GM12878 (cell line): ENCODE results near the gene MAPK13. TPM values are rescaled to one million over a fixed set of nuclear protein-coding genes. Genes with fewer than 3 reads are reported as not detected.

Experiments used
- ATAC-seq: fragments of 200-7000 bp; cut with Tn5 transposase; 3 replicates; pipeline ENCODE4 v1.9.1; 2020; ENCODE audit warnings: mild to moderate bottlenecking, moderate library complexity
- BruUV-seq: library from RNA; stranded (reverse); fragments of 400-500 nt; replicated peaks from 2 replicates; lab custom pipeline; 2021; lab: Mats Ljungman, UMichigan
- CTCF ChIA-PET: fragments of 300-600 bp; sonication (Branson Sonifier 250); formaldehyde crosslinking; extraction: SDS; loops from one replicate; lab custom pipeline; 2021; ENCODE audit warnings: inconsistent platforms; lab: Yijun Ruan, JAX
- POLR2A ChIA-PET: fragments of 350-600 bp; formaldehyde crosslinking; extraction: SDS; loops from one replicate; lab custom pipeline; 2021; ENCODE audit warnings: inconsistent platforms; lab: Charles Lee
- RAD21 ChIA-PET: fragments of 300-600 bp; sonication (Branson Sonifier 250); formaldehyde crosslinking; loops from one replicate; lab custom pipeline; 2023; ENCODE audit warnings: antibody characterized with exemption; ENCODE audit not compliant: unreplicated experiment; lab: Charles Lee
- SMC1A ChIA-PET: fragments of 300-600 bp; sonication (Branson Sonifier 250); formaldehyde crosslinking; loops from one replicate; lab custom pipeline; 2023; ENCODE audit not compliant: unreplicated experiment, uncharacterized antibody; lab: Charles Lee
- DNase-seq: peaks from one replicate; pipeline ENCODE4 v3.0.0-alpha.2; 2011; ENCODE audit warnings: low read depth, low spot score
- FAIRE-seq: peaks from 3 replicates; lab custom pipeline; 2011; peaks lifted over from hg19 to GRCh38; lab: Jason Lieb, UNC
- H2AFZ ChIP-seq: 2 replicates; pipeline ENCODE4 v1.6.0; 2011; ENCODE audit warnings: low read depth, low read length, control low read depth; ENCODE audit not compliant: control insufficient read depth
- H3K27ac ChIP-seq: 2 replicates; pipeline ENCODE4 v1.5.1; 2011; ENCODE audit warnings: control low read depth; ENCODE audit not compliant: control insufficient read depth, insufficient read depth
- H3K27me3 ChIP-seq, 2 experiments: replicated peaks in 1 of 2; 2 replicates each; pipeline versions ENCODE4 v1.6.0 to v1.6.1; 2011; ENCODE audit warnings: low read length in 1 of 2; ENCODE audit not compliant: control insufficient read depth in 2 of 2, insufficient read depth in 2 of 2
- H3K36me3 ChIP-seq, 2 experiments: 2 replicates each; pipeline ENCODE4 v1.5.1; 2011; ENCODE audit warnings: low read length in 1 of 2; ENCODE audit not compliant: control insufficient read depth in 2 of 2, insufficient read depth in 2 of 2
- H3K4me1 ChIP-seq: 2 replicates; pipeline ENCODE4 v1.6.1; 2011; ENCODE audit warnings: mild to moderate bottlenecking, low read length, moderate library complexity, mixed read lengths; ENCODE audit not compliant: control insufficient read depth, insufficient read depth
- H3K4me2 ChIP-seq: 2 replicates; pipeline ENCODE4 v1.6.0; 2011; ENCODE audit warnings: control low read depth; ENCODE audit not compliant: control insufficient read depth, insufficient read depth
- H3K4me3 ChIP-seq: fragments of 200-600 bp; sonication (generic); 2 replicates; pipeline ENCODE4 v1.5.1; 2016
- H3K79me2 ChIP-seq: 2 replicates; pipeline ENCODE4 v1.6.0; 2011; ENCODE audit warnings: low read length; ENCODE audit not compliant: control insufficient read depth, insufficient read depth
- H3K9ac ChIP-seq: 2 replicates; pipeline ENCODE4 v1.8.0; 2011; ENCODE audit warnings: low read length, control low read depth, mixed read lengths; ENCODE audit not compliant: control insufficient read depth, insufficient read depth
- H3K9me3 ChIP-seq: replicated peaks from 3 replicates; pipeline ENCODE4 v1.5.1; 2011; ENCODE audit warnings: mild to moderate bottlenecking, low read length; ENCODE audit not compliant: control insufficient read depth, insufficient read depth
- H4K20me1 ChIP-seq: 2 replicates; pipeline ENCODE4 v1.6.0; 2011; ENCODE audit not compliant: control insufficient read depth, insufficient read depth
- ATF7 ChIP-seq: fragments of 450-650 bp; IDR thresholded peaks from 2 replicates; pipeline ENCODE4 v1.6.1; 2016; ENCODE audit warnings: low read depth, mild to moderate bottlenecking
- BCL3 ChIP-seq: IDR thresholded peaks from 2 replicates; pipeline ENCODE4 v1.6.1; 2011; ENCODE audit warnings: borderline replicate concordance, low read depth, mild to moderate bottlenecking, moderate library complexity, low read length; ENCODE audit not compliant: insufficient read depth, poor library complexity, severe bottlenecking
- CREB1 ChIP-seq: IDR thresholded peaks from 2 replicates; pipeline ENCODE4 v1.6.1; 2012; ENCODE audit warnings: low read depth, mild to moderate bottlenecking, inconsistent platforms
- GABPA ChIP-seq: IDR thresholded peaks from 2 replicates; pipeline ENCODE4 v1.6.1; 2014; ENCODE audit warnings: antibody characterized with exemption, low read depth, mild to moderate bottlenecking, inconsistent platforms
- HDAC2 ChIP-seq: fragments of 200-600 bp; sonication (generic); IDR thresholded peaks from 2 replicates; pipeline ENCODE4 v1.6.1; 2017
- HDGF ChIP-seq: fragments of 450-650 bp; IDR thresholded peaks from 2 replicates; pipeline ENCODE4 v1.6.1; 2016; ENCODE audit warnings: antibody characterized with exemption
- IKZF1 ChIP-seq: fragments of 450-650 bp; conservative IDR thresholded peaks from 2 replicates; pipeline ENCODE4 v1.6.1; 2017; ENCODE audit warnings: antibody characterized with exemption, mild to moderate bottlenecking
- IKZF2 ChIP-seq, 2 experiments: fragments of 450-650 bp; IDR thresholded peaks; 2 replicates each; pipeline ENCODE4 v1.6.1; 2017; ENCODE audit warnings: mild to moderate bottlenecking in 2 of 2, moderate library complexity in 2 of 2
- JUNB ChIP-seq: IDR thresholded peaks from 2 replicates; pipeline ENCODE4 v1.6.1; 2016; ENCODE audit warnings: antibody characterized with exemption, mild to moderate bottlenecking
- KDM1A ChIP-seq: fragments of 200-600 bp; sonication (generic); IDR thresholded peaks from 2 replicates; pipeline ENCODE4 v1.6.1; 2016; ENCODE audit warnings: borderline replicate concordance
- MEF2B ChIP-seq: fragments of 450-650 bp; IDR thresholded peaks from 2 replicates; pipeline ENCODE4 v1.6.1; 2018; ENCODE audit warnings: mild to moderate bottlenecking, moderate library complexity; ENCODE audit not compliant: partially characterized antibody, poor library complexity, severe bottlenecking
- MXI1 ChIP-seq: fragments of 150-350 bp; IDR thresholded peaks from 2 replicates; pipeline ENCODE4 v1.6.1; 2011; ENCODE audit warnings: low read depth, mild to moderate bottlenecking, inconsistent platforms, low read length, improper control_type of control experiment
- PAX8 ChIP-seq: fragments of 450-650 bp; IDR thresholded peaks from 2 replicates; pipeline ENCODE4 v1.6.1; 2017; ENCODE audit warnings: mild to moderate bottlenecking, moderate library complexity
- POU2F2 ChIP-seq: IDR thresholded peaks from 3 replicates; pipeline ENCODE4 v1.6.1; 2011; ENCODE audit warnings: low read depth, mild to moderate bottlenecking, low read length, borderline replicate concordance
- RBBP5 ChIP-seq: fragments of 200-600 bp; sonication (generic); conservative IDR thresholded peaks from 2 replicates; pipeline ENCODE4 v1.6.1; 2016
- USF2 ChIP-seq: IDR thresholded peaks from 2 replicates; pipeline ENCODE4 v1.6.1; 2011; ENCODE audit warnings: low read depth, low read length, improper control_type of control experiment, borderline replicate concordance
- ZNF622 ChIP-seq: fragments of 450-650 bp; IDR thresholded peaks from 2 replicates; pipeline ENCODE4 v1.6.1; 2017; ENCODE audit warnings: mild to moderate bottlenecking, inconsistent platforms
- WGBS: methylation state at CpG from one replicate; pipeline ENCODE4 v1.1.6; 2016; ENCODE audit warnings: low lambda C conversion rate; ENCODE audit not compliant: insufficient replicate concordance, insufficient coverage; ENCODE audit errors: missing lambda C conversion rate; 5-methylcytosine and 5-hydroxymethylcytosine counted together
- in situ Hi-C: fragments of 300-500 bp; cut with MboI; formaldehyde crosslinking; loops from 9 replicates; pipeline ENCODE4 v1.14.3; 2018; ENCODE audit warnings: mixed read lengths
- intact Hi-C: fragments of 100-400 bp; cut with micrococcal nuclease; formaldehyde crosslinking; loops from one replicate; pipeline ENCODE4 v1.14.2; 2022; ENCODE audit not compliant: unreplicated experiment
- polyA plus RNA-seq, 11 experiments: library from polyadenylated mRNA; depleted of rRNA in 4 of 11; unstranded in 6 of 11; stranded (reverse) in 5 of 11; fragments of >200 nt; fragmentation: Nextera tagmentation in 4 of 11; fragmentation: Illumina TruSeq in 1 of 11; extraction: Ambion mirVana in 4 of 11; extraction: Trizol in 1 of 11; gene quantifications; 1 replicate in 1 of 11; 2 replicates in 10 of 11; pipeline versions ENCODE4 v1.2.1 to v1.2.3, GENCODE V29; 2011 to 2016; ENCODE audit warnings: inconsistent platforms in 2 of 11, missing spikeins in 2 of 11, low read depth in 1 of 11
- total RNA-seq, 4 experiments: library from RNA; depleted of rRNA in 3 of 4; stranded (reverse); fragments of >200 nt in 3 of 4; fragmentation: Illumina TruSeq in 1 of 4; extraction: Trizol in 1 of 4; gene quantifications; 2 replicates each; pipeline versions ENCODE4 v1.2.1 to v1.2.3, GENCODE V29; 2013 to 2021

MAPK13 gene
- total and polyA plus RNA-seq, 10 of the 15 experiments (the other 5 are each of a cell fraction or from before 2014, with no cell fraction given): 1.8 to 48.0 (median 37.5) TPM

GRCh38 chr6:36118550-36119107, 11.7 kb upstream of the MAPK13 start:
- Histone ChIP-seq H3K9me3 (no peaks in the 10 kb centered on the region), H3K79me2 (no peaks in the 10 kb centered on the region), H3K36me3 (no peaks in the 10 kb centered on the region; a peak in 1 of 4 replicates), H4K20me1 (no peaks in the 10 kb centered on the region), H2AFZ (no peak overlapping the region), H3K4me2 (no peak overlapping the region), H3K4me1 (peaks cover 48% of the 10 kb centered on the region), H3K27ac (no peak overlapping the region), H3K9ac (no peak overlapping the region), H3K27me3 (no peaks in the 10 kb centered on the region), H3K4me3 (no peak overlapping the region)
- DNase-seq: no peak
- ChIA-PET RAD21 (interaction anchor here (0.8 to 1.9 kb wide), 6 partner anchors 11 to 240 kb away, joined by 3 to 6 read pairs (median 4); partner anchors contain the start of gene MAPK14), SMC1A (interaction anchor here (1.1 to 4.9 kb wide), 2 partner anchors 79 to 90 kb away, joined by 3 to 44 read pairs; partner anchors contain the start of gene MAPK14), CTCF (interaction anchor here (0.9 to 1.6 kb wide), 4 partner anchors 14 to 91 kb away, joined by 3 to 11 read pairs (median 4); partner anchors contain the start of gene MAPK14), POLR2A (interaction anchor here (1.0 to 1.9 kb wide), 3 partner anchors 12 to 240 kb away, joined by 3 to 11 read pairs (median 4); partner anchors contain the start of genes MAPK13 and MAPK14)
- no TSS peak for BruUV-seq
- intact Hi-C loops: no loop called here
- TF ChIP-seq ZNF622 (no peak), MEF2B (peak; percentile 22), JUNB (no peak), RBBP5 (no peak), BCL3 (peak; percentile 37), POU2F2 (0 out of 3 replicates have a peak, but pooled peaks have one; percentile 25), USF2 (no peak), KDM1A (no peak), IKZF2 (IDR thresholded peaks at IDR 0.05) (0 out of 4 replicates have a peak, but pooled peaks of 1 of the 2 experiments have one; percentile 12), HDGF (0 out of 2 replicates have a peak, but pooled peaks have one; percentile 43), HDAC2 (no peak), PAX8 (no peak), IKZF1 (0 out of 2 replicates have a peak, but pooled peaks have one; percentile 15), MXI1 (no peak), ATF7 (peak; percentile 32; the same call in 1 of the 2 replicates), GABPA (no peak), CREB1 (peak; percentile 38; the same call in 1 of the 2 replicates)
- FAIRE-seq: no peak
- peak; percentile 40 for ATAC-seq
- WGBS: 47% methylated on average over 4 of the region's 4 CpGs
- in situ Hi-C loops: no loop called here
